NCI-H524 (cell line): ENCODE measurements around the gene TLL2.

Experiments used
- DNase-seq, 2 experiments: peaks; one replicate each; lab custom pipeline; 2025; lab: John Stamatoyannopoulos, UW

Gene TLL2

GRCh38 chr10:96507044-96507443 is 6.7 kb downstream of the TLL2 start:
- no peak for DNase-seq

- DNase-seq = no peak
These were observed 8.3 kb downstream of the TLL2 start for GRCh38 chr10:96505150-96506136.

GRCh38 chr10:96502561-96503282 is 11.0 kb downstream of the TLL2 start:
- peak; percentile 74 to 79 for DNase-seq

GRCh38 chr10:96501985-96502384 is 11.7 kb downstream of the TLL2 start:
- DNase-seq = no peak

GRCh38 chr10:96500519-96500918 is 13.2 kb downstream of the TLL2 start:
- DNase-seq = no peak

- no peak for DNase-seq
These were observed 13.7 kb downstream of the TLL2 start for GRCh38 chr10:96500050-96500449.

- no peak for DNase-seq
These were observed 16.3 kb downstream of the TLL2 start for GRCh38 chr10:96497391-96497790.

- DNase-seq = no peak
These were observed 17.3 kb downstream of the TLL2 start for GRCh38 chr10:96496281-96496925.

- no peak for DNase-seq
These were observed 18.2 kb downstream of the TLL2 start for GRCh38 chr10:96495544-96495943.

GRCh38 chr10:96494694-96495093 is 19.0 kb downstream of the TLL2 start:
- no peak for DNase-seq

- DNase-seq = no peak
These were observed 19.7 kb downstream of the TLL2 start for GRCh38 chr10:96493871-96494525.

- no peak for DNase-seq
These were observed 20.5 kb downstream of the TLL2 start for GRCh38 chr10:96493254-96493653.

GRCh38 chr10:96491303-96491702 is 22.4 kb downstream of the TLL2 start:
- no peak for DNase-seq

- DNase-seq = no peak
These were observed 25.4 kb downstream of the TLL2 start for GRCh38 chr10:96488161-96488935.

- DNase-seq = no peak
These were observed 30.7 kb downstream of the TLL2 start for GRCh38 chr10:96482815-96483588.

GRCh38 chr10:96478355-96478754 is 35.4 kb downstream of the TLL2 start:
- no peak for DNase-seq

- peak; percentile 20 to 60 for DNase-seq
These were observed 39.9 kb downstream of the TLL2 start for GRCh38 chr10:96473866-96474265.

GRCh38 chr10:96470116-96470743 is 43.5 kb downstream of the TLL2 start:
- DNase-seq = peak in 1 of 2 experiments; percentile 29

- DNase-seq = peak in 1 of 2 experiments; percentile 18
These were observed 44.9 kb downstream of the TLL2 start for GRCh38 chr10:96468845-96469244.

- no peak for DNase-seq
These were observed 48.1 kb downstream of the TLL2 start for GRCh38 chr10:96465599-96465998.
